Panc1 (cell line): ENCODE results near the gene AVEN.

Experiments
- CTCF ChIP-seq: fragments of 450-650 bp; IDR thresholded peaks from 2 replicates; pipeline ENCODE4 v1.5.1; 2017; ENCODE audit warnings: mild to moderate bottlenecking
- REST ChIP-seq, 2 experiments: IDR thresholded peaks; 2 replicates each; pipeline ENCODE4 v1.6.1; 2011 to 2012; ENCODE audit warnings: low read depth in 2 of 2, control low read depth in 1 of 2, low read length in 1 of 2, mild to moderate bottlenecking in 1 of 2, moderate library complexity in 1 of 2; ENCODE audit not compliant: insufficient read depth in 1 of 2

GRCh38 chr15:33964665-33965040 is 74.4 kb downstream of the AVEN start:
- TF ChIP-seq CTCF (no peak), REST (IDR thresholded peaks at IDR 0.05; ENCODE audit: insufficient read depth in 1 of 2, low read depth in 2 of 2, low read length in 1 of 2) (no peak)
